ENCODE results near the gene ABLIM1. TPM values are rescaled to one million over a fixed set of nuclear protein-coding genes. Genes with fewer than 3 reads are reported as not detected.

ABLIM1 gene
- polyA plus RNA-seq, 3 donors, result 0.33 to 0.91 (median 0.57) TPM

GRCh38 chr10:114472877-114473253 is 185.2 kb downstream of the ABLIM1 start:
- Histone ChIP-seq H3K9me3 (replicated peaks in 1 of 2; ENCODE audit: control insufficient read depth in 1 of 2, insufficient read depth in 1 of 2, low read length in 2 of 2) (no peaks in the 10 kb centered on the region), H4K20me1 (ENCODE audit: insufficient read depth, low read length) (no peaks in the 10 kb centered on the region), H3K79me2 (ENCODE audit: insufficient read depth, low read length) (no peaks in the 10 kb centered on the region), H3K4me2 (replicated peaks; ENCODE audit: extremely low read depth, low read length, poor library complexity, severe bottlenecking) (no peak overlapping the region), H3K36me3 (replicated peaks in 1 of 2; ENCODE audit: control insufficient read depth in 1 of 2, insufficient read depth in 2 of 2, low read length in 2 of 2) (no peaks in the 10 kb centered on the region), H3K27me3 (ENCODE audit: control insufficient read depth in 2 of 2, insufficient read depth in 2 of 2, low read length in 2 of 2) (no peaks in the 10 kb centered on the region), H3K27ac (ENCODE audit: low read depth in 1 of 2, low read length in 2 of 2) (no peak overlapping the region), H3K4me3 (replicated peaks in 1 of 3; ENCODE audit: low read depth in 2 of 3, low read length in 3 of 3) (no peak overlapping the region), H2AFZ (ENCODE audit: insufficient read depth, low read depth, low read length, poor library complexity, severe bottlenecking) (no peak overlapping the region), H3K9ac (ENCODE audit: insufficient read depth, low read length, poor library complexity, severe bottlenecking) (no peak overlapping the region), H3K4me1 (ENCODE audit: control insufficient read depth in 1 of 2, insufficient read depth in 2 of 2, low read length in 2 of 2) (no peaks in the 10 kb centered on the region)
- Mint-ChIP-seq H3K9me3 (peaks cover 0 to 3% (median 0%) of the 10 kb centered on the region in 7 donors), H3K27ac (no peak overlapping the region), H3K4me1 (peaks cover 2% of the 10 kb centered on the region), H3K27me3 (ENCODE audit: low read depth in 3 of 3) (peaks cover 0 to 4% (median 3%) of the 10 kb centered on the region in 3 donors), H3K36me3 (no peaks in the 10 kb centered on the region), H3K4me3 (no peak overlapping the region)
- WGBS (ENCODE audit: insufficient coverage), result no CpG with 5 or more reads among the region's 4 CpGs
- no peak for DNase-seq
- intact Hi-C loops (cut with micrococcal nuclease), result loop anchor here in 1 of 2 donors (10.0 kb wide), 1 partner anchor 312 kb away; no protein-coding TSS in a partner anchor
- TF ChIP-seq CTCF (IDR thresholded peaks at IDR 0.05), result no peak

GRCh38 chr10:114471906-114472876 is 185.9 kb downstream of the ABLIM1 start:
- no peak overlapping the region for H3K27ac ChIP-seq (ENCODE audit: low read depth in 1 of 2, low read length in 2 of 2)

More at GRCh38 chr10:114471906-114472876, 185.9 kb downstream of the ABLIM1 start:
- TF ChIP-seq CTCF (IDR thresholded peaks at IDR 0.05), result peak; percentile 7
- no peak overlapping the region for H3K9ac ChIP-seq (ENCODE audit: insufficient read depth, low read length, poor library complexity, severe bottlenecking)
- no peaks in the 10 kb centered on the region for H4K20me1 ChIP-seq (ENCODE audit: insufficient read depth, low read length)
- Mint-ChIP-seq H3K4me1 (peaks cover 2% of the 10 kb centered on the region), H3K27me3 (ENCODE audit: low read depth in 3 of 3) (peaks cover 0 to 3% (median 2%) of the 10 kb centered on the region in 3 donors), H3K36me3 (no peaks in the 10 kb centered on the region), H3K4me3 (no peak overlapping the region), H3K27ac (no peak overlapping the region), H3K9me3 (peaks cover 0 to 3% (median 0%) of the 10 kb centered on the region in 7 donors)
- H3K79me2 ChIP-seq (ENCODE audit: insufficient read depth, low read length), result no peaks in the 10 kb centered on the region
- no peak overlapping the region for H3K4me2 ChIP-seq (replicated peaks; ENCODE audit: extremely low read depth, low read length, poor library complexity, severe bottlenecking)
- H3K4me1 ChIP-seq (ENCODE audit: control insufficient read depth in 1 of 2, insufficient read depth in 2 of 2, low read length in 2 of 2), result no peaks in the 10 kb centered on the region
- no peaks in the 10 kb centered on the region for H3K27me3 ChIP-seq (ENCODE audit: control insufficient read depth in 2 of 2, insufficient read depth in 2 of 2, low read length in 2 of 2)
- no peaks in the 10 kb centered on the region for H3K9me3 ChIP-seq (replicated peaks in 1 of 2; ENCODE audit: control insufficient read depth in 1 of 2, insufficient read depth in 1 of 2, low read length in 2 of 2)
- intact Hi-C loops (cut with micrococcal nuclease), result loop anchor here in 1 of 2 donors (10.0 kb wide), 1 partner anchor 313 kb away; no protein-coding TSS in a partner anchor
- DNase-seq, result no peak
- no peak overlapping the region for H3K4me3 ChIP-seq (replicated peaks in 1 of 3; ENCODE audit: low read depth in 2 of 3, low read length in 3 of 3)
- H2AFZ ChIP-seq (ENCODE audit: insufficient read depth, low read depth, low read length, poor library complexity, severe bottlenecking), result no peak overlapping the region
- no peaks in the 10 kb centered on the region for H3K36me3 ChIP-seq (replicated peaks in 1 of 2; ENCODE audit: control insufficient read depth in 1 of 2, insufficient read depth in 2 of 2, low read length in 2 of 2)
- WGBS (ENCODE audit: insufficient coverage), result 80% methylated on average over 8 of the region's 11 CpGs

All from CD14-positive monocyte (primary cell).